ENCODE results near the gene CAD. TPM values are rescaled to one million over a fixed set of nuclear protein-coding genes. Genes with fewer than 3 reads are reported as not detected.

The CAD gene
- total RNA-seq, 1 experiment from 2014 or later = 130 TPM

DNA sequence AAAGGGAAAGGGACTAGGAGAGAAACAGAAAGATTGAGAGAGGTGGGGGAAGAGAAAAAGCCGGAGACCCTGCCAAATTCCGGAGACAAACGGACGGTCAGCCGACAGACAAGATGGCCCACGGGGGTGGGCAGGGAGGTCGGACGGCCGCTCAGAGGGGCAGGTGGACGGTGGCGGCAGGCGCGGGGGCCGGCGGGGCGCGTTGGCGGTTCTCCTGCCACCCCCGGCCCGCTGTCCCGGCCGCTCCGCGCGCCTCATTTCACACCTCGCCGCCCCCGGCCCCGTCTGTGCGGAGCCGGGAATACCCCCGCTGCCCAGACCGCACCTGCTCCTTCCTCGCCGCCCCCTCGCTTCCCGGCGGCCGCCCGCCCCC is 44.7 kb downstream of the CAD start:
- Mint-ChIP-seq H3K36me3 (ENCODE audit: insufficient read depth in 1 of 3, low read depth in 3 of 3) (no peaks in the 10 kb centered on the region; a peak in 2 of 7 replicates), H3K27ac (no peak overlapping the region), H3K9me3 (no peaks in the 10 kb centered on the region; a peak in 2 of 5 replicates), H3K4me1 (peaks cover 27 to 29% of the 10 kb centered on the region in 2 experiments), H3K4me3 (peak overlapping the region; percentile 58 to 88), H3K27me3 (ENCODE audit: low read depth) (peaks cover 49% of the 10 kb centered on the region)
- Histone ChIP-seq H3K56ac (ENCODE audit: insufficient read length, low read depth, low read length) (no peak overlapping the region), H2BK20ac (ENCODE audit: low read depth, low read length, poor library complexity, severe bottlenecking) (no peak overlapping the region), H4K91ac (ENCODE audit: insufficient read length, low read depth, low read length) (no peak overlapping the region), H4K20me1 (ENCODE audit: control insufficient read depth, insufficient read depth, insufficient read length) (no peaks in the 10 kb centered on the region), H2BK12ac (ENCODE audit: insufficient read length, low read depth, low read length) (no peak overlapping the region), H3K9me3 (ENCODE audit: control insufficient read depth, low read depth, low read length) (no peaks in the 10 kb centered on the region), H4K5ac (ENCODE audit: insufficient read length, low read depth, low read length) (no peak overlapping the region), H3K14ac (ENCODE audit: insufficient read depth, low read length) (no peak overlapping the region), H3K23me2 (ENCODE audit: insufficient read length, low read depth, low read length, poor library complexity, severe bottlenecking) (peaks cover 20% of the 10 kb centered on the region), H3K18ac (ENCODE audit: insufficient read length, low read depth, low read length) (no peak overlapping the region), H4K8ac (replicated peaks; ENCODE audit: insufficient read length, low read depth, low read length) (no peak overlapping the region), H3K79me2 (ENCODE audit: insufficient read depth, low read length) (no peaks in the 10 kb centered on the region), H3T11ph (ENCODE audit: low read length) (no peak overlapping the region), H3K9ac (ENCODE audit: extremely low read depth, insufficient read length, low read length) (no peak overlapping the region), H3K4ac (ENCODE audit: low read depth, low read length) (no peak overlapping the region), H3K27me3 (ENCODE audit: insufficient read depth, low read length) (peaks cover 38% of the 10 kb centered on the region; the same call in 1 of the 2 replicates), H3K4me1 (ENCODE audit: insufficient read depth, low read length) (no peaks in the 10 kb centered on the region; the same call in 1 of the 2 replicates), H2BK120ac (ENCODE audit: low read depth, low read length, poor library complexity, severe bottlenecking) (no peak overlapping the region), H2BK5ac (ENCODE audit: insufficient read length, low read length) (no peak overlapping the region), H2AFZ (ENCODE audit: low read length) (no peak overlapping the region), H3K4me2 (ENCODE audit: insufficient read depth, insufficient read length, low read length) (peak overlapping the region; percentile 46), H2BK15ac (ENCODE audit: low read depth, low read length) (no peak overlapping the region), H3K79me1 (ENCODE audit: insufficient read depth, low read depth, low read length, poor library complexity, severe bottlenecking) (no peaks in the 10 kb centered on the region), H3K27ac (ENCODE audit: insufficient read length, low read depth, low read length) (no peak overlapping the region), H3K23ac (ENCODE audit: insufficient read length, low read depth, low read length) (no peak overlapping the region), H2AK5ac (ENCODE audit: insufficient read length, low read length) (no peak overlapping the region)
- DNase-seq = no peak
- WGBS (ENCODE audit: extremely low coverage, insufficient read length, low lambda C conversion rate) = no CpG with 5 or more reads among the region's 40 CpGs
- TF ChIP-seq, protein P1, sequence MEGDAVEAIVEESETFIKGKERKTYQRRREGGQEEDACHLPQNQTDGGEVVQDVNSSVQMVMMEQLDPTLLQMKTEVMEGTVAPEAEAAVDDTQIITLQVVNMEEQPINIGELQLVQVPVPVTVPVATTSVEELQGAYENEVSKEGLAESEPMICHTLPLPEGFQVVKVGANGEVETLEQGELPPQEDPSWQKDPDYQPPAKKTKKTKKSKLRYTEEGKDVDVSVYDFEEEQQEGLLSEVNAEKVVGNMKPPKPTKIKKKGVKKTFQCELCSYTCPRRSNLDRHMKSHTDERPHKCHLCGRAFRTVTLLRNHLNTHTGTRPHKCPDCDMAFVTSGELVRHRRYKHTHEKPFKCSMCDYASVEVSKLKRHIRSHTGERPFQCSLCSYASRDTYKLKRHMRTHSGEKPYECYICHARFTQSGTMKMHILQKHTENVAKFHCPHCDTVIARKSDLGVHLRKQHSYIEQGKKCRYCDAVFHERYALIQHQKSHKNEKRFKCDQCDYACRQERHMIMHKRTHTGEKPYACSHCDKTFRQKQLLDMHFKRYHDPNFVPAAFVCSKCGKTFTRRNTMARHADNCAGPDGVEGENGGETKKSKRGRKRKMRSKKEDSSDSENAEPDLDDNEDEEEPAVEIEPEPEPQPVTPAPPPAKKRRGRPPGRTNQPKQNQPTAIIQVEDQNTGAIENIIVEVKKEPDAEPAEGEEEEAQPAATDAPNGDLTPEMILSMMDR (conservative IDR thresholded peaks at IDR 0.05) = no peak

All from H9 (cell line).